Right renal pelvis (tissue), 4 donors: ENCODE data around the gene MICAL3. TPM values are rescaled to one million over a fixed set of nuclear protein-coding genes. Genes with fewer than 3 reads are reported as not detected.
"Not testable (repeated sequence)": the region's sequence is repeated elsewhere in the genome, so short reads cannot be mapped to it uniquely, and the experiment has no call there.

Experiments
- DNase-seq, 4 donors: peaks; one replicate each; pipeline ENCODE4 v3.0.0-alpha.2; 2013; ENCODE audit warnings: low read depth in 4 of 4, low spot score in 3 of 4, missing footprints in 1 of 4
- polyA plus RNA-seq, 4 donors: library from polyadenylated mRNA; unstranded; fragments of 120-200 nt; gene quantifications; one replicate each; pipeline ENCODE4 v1.2.1, GENCODE V29; 2013; ENCODE audit not compliant: insufficient read length in 4 of 4

Gene MICAL3
- polyA plus RNA-seq, 4 donors, result 25.6 to 31.5 (median 27.7) TPM

DNA sequence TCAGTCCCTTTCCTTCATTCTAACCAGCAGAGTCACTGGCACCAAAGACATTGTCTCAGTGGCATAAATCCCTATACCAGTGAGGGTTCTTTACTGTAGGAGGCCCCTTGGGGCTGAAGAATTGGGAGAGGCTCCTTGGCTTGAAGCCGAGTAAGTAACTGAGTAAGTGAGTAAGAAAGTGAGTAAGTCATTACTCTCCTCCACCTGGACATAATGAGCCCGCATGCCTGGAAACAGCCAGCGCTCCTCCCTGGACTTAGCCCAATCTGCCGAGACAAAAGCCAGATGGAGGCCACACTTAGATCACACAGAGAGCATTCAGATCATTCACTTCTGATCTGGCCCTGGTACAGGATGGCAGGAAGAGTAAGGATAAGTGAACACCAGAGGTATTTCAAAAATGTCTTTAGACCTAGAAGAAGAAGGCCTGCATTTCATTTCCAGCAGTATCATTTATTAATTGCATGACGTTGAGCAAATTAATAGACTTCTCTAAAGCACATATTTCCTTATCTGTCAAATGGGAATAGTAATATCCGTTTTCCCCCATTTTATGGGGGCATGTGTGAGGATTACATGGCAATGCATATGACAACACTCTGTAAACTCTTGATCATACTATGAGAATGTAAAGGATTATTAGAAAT lies 8.2 kb upstream of the MICAL3 start:
- DNase-seq, result no peak

DNA sequence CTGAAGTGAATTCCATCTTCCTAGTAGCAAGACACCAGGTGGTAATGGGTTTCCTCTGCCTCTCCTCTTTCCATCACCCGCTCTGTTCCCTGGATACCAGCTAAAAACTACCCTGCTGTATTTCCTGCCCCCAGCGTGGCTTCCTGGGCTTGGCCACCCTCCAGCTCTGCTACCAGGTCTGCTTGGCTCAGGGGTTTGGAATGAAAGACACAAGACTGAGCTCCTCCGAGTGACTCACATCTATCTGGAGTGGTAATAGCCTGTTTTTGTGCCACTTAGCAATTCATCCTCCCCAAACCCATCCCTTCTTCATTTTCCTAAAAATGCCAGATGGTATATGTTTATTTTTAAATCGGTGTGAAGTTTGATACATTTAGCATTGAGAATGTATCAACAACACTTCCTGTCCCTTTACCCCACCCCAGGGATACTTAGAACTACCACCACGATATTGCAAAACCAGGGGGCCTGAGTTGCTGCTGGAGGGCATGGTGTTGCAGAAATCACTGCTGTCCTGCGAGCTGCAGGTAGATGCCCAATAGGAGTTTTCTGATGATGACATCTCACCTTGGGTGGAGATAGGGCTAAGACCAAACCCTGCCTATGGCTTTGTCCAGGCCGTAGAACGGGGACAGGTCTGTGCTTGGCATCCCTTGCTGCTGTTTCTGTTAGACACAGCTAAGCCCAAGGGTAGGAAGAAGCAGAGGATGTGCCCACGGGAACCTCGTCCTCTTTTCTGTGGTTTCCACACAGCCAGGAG lies 7.5 kb upstream of the MICAL3 start:
- DNase-seq, result no peak

DNA sequence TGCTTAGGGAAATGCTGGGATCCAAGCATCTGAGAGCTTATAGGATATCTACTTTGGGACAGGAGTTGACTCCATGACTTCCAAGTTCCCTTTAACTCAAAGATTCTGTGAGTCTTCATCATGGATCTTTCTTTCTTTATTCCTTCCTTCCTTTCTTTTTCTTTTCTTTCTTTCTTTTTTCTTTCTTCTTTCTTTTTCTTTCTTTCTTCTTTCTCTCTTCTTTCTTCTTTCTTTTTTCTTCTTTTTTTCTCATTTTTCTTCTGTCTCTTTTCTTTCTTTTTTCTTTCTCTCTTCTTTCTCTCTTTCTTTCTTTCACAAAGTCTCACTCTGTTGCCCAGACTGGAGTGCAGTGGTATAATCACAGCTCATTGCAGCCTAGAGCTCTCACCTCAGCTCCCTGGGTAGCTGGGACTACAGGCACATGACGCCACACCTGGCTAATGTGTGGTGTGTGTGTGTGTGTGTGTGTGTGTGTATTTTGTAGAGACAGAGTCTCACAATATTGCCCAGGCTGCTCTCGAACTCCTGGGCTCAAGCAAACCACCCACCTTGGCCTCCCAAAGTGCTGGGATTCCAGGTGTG lies 5.4 kb upstream of the MICAL3 start:
- no peak for DNase-seq

DNA sequence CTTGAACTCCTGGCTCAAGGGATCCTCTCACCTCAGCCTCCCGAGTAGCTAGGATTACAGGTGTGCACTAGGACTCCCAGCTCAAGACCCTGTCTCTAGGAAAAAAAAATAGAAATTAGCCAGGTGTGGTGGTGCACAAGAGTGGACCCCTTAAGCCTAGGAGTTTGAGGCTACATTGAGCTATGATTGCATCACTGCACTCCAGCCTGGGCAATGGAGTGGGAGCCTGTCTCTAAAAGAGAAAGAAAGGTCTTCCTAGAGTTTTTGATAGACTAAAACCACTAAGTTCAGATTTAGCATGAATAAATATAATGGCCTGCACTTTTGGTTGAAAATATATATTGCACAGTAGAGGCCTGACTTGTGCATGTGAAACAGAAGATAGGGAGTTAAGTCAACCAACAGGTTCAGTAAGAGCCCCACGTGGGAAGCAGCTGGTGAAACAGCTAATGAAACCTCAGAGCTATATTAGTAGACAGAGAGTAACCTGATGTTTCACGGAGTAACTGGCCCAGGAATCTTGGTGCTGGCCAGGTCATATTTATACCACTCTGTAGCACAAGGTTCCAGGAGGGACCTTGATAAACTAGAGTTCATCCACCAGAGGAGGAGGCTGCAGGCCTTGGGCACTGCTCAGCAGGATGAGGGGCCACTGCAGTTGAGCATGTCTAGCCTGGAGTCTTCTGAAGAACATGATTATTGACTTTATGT lies 4.6 kb upstream of the MICAL3 start:
- no peak for DNase-seq

DNA sequence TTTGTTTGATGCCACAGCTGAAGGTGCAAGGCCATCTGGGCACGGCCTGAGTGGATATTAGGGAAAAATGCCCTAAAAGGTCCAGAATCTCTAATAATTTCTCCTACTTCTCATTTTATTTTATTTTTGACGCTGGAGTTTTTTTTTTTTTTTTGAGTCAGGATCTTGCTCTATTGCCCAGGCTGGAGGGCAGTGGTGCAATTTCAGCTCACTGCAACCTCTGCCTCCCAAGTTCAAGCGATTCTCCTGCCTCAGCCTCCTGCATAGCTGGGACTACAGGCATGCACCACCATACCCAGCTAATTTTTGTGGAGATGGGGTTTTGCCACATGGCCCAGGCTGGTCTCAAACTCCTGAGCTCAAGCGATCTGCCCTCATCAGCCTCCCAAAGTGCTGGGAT lies 1.5 kb upstream of the MICAL3 start:
- not testable (repeated sequence) for DNase-seq

DNA sequence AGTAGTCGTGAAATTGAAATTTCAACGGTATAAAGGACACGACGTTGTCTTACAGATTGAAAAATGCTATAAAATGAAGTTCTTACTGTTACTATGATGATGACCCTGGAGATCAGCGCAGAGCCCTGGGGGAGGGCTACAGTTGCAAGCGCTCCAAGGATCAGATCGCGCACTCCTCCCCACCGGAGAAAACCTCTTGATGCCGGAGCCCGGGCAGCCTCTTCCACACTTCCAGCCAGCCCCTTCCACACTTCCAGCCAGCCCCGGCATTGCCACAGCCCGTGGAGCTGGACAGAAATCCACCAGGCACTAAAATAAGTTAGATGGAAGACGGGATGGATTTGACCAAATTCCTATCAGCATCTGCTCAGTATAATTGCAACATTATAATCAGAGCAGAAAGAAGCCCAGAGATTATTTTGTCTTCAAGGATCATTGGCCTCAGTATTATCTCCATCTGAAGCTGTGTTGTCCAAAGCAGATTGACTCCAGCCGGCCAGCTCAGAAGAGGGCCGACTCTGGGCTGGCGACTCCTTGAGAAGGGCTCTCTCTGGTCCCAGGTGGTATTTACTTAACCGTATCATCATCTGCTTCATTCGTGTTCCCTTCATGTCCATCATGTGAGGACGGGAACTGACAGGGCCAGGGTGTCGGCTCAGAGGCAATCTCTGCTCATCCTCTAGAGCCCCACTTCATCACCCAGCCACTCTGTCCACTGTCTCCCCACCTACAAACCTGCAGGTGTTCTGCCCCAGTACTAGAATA lies 777 bp upstream of the MICAL3 start:
- no peak for DNase-seq

DNA sequence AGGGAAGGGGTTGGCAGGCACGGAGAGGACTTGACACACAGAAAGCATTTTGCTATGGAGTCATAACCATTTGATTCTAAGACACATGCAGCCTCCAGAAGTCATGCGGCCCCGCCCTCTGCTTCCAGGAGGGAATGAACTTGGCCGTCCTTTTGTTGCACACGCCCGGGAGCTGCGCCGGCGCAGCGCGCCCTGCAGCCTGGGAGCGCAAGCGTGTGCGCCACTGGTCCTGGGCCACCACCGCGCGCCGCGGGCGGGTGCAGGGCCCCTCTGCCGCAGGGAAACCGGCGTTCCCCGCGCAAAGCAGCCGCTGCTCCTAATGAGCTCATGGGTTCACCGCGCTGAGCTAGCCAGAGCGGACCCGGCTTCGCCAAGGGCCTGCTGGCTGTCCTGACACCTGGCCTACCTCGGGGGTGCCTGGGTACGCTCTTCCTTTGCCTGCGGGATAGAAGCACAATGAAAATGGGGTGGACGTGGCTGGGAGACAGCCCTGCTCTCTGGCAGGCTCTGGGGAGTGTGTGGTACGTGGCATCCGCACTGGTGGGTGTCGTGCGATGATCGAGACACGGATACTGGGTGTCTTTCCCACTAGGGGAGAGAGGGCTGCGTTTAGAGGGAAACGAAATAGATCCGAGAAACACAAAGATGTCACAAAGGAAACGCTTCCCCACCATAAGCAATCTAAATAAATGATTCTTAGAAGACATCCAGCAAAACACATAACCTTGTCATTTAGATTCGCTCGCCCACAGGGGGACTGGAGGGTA lies 669 bp downstream of the MICAL3 start:
- DNase-seq, result peak in 1 of 4 donors; percentile 50

DNA sequence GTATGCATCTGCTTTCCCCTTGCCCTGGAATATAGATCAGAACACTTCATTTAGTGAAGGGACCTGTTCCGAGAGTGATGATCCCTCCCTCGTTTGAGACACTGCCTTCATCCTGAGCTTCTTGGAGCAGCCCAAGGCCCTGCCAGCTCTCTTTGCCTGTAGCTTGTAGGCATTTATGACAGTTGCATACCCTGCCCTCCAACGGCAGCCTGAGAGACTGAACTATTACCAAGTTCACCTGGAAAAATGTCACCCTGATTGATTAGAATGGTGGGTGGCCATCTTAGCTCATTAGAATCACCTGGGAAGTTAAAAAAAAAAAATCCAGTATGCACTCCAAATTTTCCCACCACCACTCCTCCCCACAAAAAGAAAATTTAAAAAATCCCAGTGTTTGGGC lies 1.5 kb downstream of the MICAL3 start:
- DNase-seq, result no peak

DNA sequence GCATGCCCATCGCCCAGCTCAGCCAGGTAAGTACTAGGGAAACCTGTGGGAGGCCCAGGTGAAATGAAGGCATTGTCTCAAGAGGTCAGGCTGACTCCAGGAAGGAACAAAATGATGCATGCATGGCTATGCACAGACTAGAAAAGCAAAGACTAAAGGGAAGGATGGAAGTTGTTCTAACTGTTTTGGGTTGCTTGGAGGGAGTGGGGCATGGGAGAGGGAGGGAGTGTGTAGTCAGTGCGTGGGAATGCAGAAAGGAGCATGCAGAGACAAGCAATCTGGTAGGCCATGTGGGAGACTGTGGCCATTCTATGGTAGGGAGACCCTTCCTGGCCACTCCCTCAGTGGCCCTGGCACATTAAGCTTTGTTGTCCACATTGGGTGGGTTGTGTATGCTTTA lies 2.9 kb downstream of the MICAL3 start:
- DNase-seq, result no peak

DNA sequence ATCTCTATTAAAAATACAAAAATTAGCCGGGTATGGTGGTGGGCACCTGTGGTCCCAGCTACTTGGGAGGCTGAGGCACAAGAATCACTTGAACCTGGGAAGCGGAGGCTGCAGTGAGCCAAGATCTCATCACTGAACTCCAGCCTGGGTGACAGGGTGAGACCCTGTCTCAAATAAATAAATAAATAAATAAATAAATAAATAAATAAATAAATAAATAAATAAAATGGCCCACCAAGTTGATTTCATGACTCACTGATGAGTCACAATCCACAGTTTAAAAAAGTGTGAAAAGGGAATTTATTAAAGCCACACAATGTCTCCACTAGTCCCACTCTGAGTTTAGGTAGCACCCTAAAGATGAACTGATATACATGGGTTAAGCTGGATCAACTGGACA lies 3.6 kb downstream of the MICAL3 start:
- not testable (repeated sequence) for DNase-seq

DNA sequence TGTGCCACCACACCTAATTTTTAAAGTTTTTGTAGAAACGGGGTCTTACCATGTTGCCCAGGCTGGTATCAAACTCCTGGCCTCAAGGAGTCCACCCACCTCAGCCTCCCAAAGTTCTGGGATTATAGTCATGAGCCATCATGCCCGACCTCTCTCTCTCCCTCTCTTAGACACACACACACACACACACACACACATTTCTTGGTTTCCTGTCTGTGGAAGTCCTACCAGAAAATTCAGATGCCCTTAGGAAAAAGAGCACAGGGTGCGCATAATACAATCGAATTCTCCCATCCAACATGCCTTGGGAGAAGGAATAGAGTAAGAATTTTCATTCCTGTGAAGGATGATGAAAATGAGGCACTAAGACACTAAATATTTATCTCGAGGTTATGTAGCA lies 10.4 kb downstream of the MICAL3 start:
- DNase-seq, result no peak

DNA sequence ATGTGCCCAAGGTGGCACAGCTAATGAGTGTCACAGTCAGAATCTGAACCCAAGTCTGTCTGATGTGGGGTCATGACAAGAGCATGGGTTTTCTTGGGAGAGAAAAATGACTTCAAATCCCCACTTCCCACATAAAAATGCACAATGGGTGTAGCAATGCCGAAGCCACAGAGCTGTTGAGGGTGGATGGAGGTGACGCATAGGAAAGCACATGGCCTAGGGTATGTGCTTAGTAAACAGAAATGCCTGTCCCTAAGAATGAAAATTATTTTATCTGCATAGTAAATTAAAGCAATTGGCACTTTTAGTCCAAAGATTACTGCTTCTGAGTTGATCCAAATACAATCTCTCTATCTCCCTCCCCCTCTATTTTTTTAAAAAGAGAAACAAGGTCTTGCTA lies 10.9 kb downstream of the MICAL3 start:
- DNase-seq, result no peak

DNA sequence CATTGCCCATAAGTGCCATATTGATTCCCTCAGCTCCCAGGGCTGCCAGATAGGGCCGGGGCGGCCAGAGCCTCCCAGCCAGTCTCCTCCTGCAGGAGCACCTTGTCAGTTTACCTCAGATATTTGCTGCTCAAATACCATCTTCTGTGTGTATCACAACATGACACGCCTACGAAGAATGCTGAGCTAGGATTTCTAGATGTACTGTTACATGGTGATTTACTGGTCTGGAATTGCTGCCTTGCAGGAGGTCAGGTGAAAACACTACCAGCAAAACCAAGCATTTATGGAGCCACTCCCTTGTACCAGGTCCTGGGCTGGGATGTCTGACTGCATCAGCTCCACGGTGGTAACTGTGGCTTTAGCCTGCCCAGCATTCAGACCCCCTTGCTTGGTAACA lies 11.8 kb downstream of the MICAL3 start:
- DNase-seq, result no peak

DNA sequence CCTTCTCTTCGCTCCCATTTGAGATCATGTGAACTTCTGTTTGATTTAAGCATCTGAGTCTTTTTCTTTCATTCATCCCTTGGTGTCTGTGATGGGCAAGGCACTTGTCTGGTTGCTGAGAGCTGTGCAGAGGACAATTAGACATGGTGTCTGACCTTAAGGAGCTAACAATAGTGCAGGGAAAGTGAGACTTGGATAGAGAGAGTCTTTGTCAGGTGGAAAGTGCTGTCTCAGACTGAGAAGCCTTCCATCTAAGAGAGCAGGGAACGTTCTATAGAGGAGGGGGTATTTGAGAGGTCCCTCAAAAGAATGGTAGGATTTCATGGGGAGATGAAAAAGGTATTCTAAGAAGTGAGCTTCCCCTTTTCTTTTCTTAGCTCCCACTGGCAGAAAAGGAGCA lies 14.1 kb downstream of the MICAL3 start:
- DNase-seq, result no peak

DNA sequence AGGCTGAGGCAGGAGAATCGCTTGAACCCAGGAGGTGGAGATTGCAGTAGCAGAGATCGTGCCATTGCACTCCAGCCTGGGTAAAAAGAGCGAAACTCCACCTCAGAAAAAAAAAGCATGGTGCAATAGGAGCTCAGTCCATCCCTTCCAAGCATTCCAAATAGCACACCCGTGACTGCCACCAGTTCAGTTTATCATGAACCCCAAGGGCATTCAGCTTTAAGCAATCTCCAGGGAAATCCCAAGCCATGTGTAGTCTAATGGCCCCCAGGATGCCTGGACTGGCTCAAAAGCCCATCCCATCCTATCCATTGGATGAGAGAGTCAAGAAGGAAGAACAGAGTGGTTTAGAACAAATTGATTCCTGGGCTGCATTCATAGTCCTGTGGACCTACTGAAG lies 16.2 kb downstream of the MICAL3 start:
- DNase-seq, result no peak

DNA sequence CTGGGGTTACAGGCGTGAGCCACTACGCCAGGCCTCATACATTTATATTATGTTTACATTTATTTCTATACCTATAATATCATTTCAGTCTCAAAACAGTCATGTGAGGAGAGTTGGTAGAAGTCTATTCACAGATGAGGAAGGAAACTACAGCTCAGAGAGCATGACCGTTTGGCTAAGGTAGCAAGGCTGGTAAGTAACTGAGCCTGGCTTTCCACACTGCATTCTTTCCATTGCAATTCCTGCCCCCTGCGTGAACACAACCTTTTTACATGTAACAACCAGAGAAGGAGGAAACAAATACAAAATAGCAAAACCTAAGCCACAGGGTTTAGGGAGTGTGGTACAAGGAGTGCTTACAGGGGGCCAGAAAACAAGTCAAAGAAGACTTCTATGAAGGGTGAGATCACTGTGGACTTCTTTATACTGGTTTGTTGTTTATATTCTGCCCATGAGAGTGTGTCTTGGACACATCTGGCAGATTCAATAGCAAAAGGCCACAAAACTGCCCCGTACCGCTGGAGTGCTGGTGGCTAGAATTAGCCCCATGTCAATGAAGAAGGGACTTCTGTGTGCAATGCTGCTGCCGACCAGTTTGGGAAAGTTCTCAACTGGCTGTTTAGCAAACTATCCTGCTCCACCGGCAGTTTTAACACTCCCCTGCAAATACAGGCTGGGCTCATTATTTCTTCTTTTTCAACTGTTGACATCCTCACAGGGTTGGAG lies 19.0 kb downstream of the MICAL3 start:
- DNase-seq, result no peak

DNA sequence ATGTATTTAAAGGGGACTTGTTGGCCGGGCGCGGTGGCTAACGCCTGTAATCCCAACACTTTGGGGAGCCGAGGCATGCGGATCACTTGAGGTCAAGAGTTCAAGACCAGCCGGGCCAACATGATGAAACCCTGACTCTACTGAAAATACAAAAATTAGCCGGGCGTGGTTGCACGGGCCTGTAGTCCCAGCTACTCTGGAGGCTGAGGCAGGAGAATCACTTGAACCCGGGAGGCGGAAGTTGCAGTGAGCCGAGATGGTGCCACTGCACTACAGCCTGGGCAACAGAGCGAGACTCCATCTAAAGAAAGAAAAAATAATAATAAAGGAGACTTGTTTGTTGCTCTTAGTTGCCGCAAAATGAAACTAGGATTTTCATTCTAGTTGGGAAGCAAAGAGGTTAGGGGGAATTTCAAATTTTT lies 22.5 kb downstream of the MICAL3 start:
- DNase-seq, result not testable (repeated sequence)

DNA sequence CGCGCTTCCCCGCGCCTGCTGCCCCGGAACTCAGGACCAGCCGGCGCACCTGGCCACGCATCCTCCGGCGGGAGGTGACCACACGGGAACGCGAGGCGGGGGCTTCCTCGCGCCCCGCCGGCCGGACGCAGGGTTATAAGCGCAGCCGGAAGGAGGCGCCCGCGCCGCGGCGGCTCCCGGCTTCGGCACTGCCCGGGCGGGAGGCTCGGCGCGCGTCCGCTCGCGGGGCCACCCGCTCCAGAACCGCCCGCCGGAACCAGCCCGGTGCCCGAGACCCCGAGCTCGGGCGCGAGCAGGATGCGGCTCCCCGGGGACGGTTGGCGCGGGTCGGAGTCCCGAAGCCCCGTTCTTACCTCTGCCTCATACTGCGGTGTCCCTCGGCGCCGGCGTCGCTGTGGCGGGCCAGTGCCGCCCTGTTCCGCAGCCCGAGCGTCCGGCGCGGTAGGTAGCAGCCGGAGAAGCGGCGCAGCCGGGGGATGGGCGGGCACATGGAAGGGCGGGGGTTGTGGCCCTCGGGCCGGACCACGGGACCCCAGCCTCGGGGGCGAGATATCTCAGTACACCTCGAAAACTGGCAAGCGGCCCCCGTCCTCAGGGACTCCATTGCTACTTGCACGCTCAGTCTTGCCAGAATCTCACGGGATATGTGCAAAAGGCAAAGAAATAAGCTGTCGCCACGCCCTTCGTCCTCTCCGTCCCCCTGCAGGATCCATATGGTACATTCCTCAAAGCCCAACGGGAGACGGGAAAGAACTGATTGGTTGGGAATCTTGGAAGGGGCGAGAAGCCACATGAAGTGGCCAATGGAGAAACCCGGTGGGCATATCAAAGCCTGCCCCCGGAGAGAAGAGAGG lies 23.1 kb downstream of the MICAL3 start:
- DNase-seq, result peak; percentile 92 to 95 (median 94)
